Right atrium auricular region (tissue), 2 donors: ENCODE data around the gene TSKS. TPM values are rescaled to one million over a fixed set of nuclear protein-coding genes. Genes with fewer than 3 reads are reported as not detected.

Experiments used
- DNase-seq: peaks from one replicate; pipeline ENCODE4 v3.0.0-alpha.2; 2019; ENCODE audit warnings: low spot score
- H3K27ac ChIP-seq, 2 donors: fragments of 200-600 bp; sonication (generic); 1 replicate in 1 of 2; 2 replicates in 1 of 2; pipeline ENCODE4 v1.5.1; 2016 to 2019
- H3K27me3 ChIP-seq, 2 donors: fragments of 200-600 bp; sonication (generic); one replicate each; pipeline versions ENCODE4 v1.5.1 to v1.6.0; 2017 to 2019
- H3K36me3 ChIP-seq: fragments of 200-600 bp; sonication (generic); one replicate; pipeline ENCODE4 v1.5.1; 2016
- H3K4me1 ChIP-seq, 2 donors: fragments of 200-600 bp; sonication (generic); one replicate each; pipeline versions ENCODE4 v1.5.1 to v1.6.0; 2017 to 2019
- H3K4me3 ChIP-seq, 2 donors: fragments of 200-600 bp; sonication (generic); 1 replicate in 1 of 2; 2 replicates in 1 of 2; pipeline ENCODE4 v1.5.1; 2017 to 2019; ENCODE audit warnings: mild to moderate bottlenecking in 1 of 2, moderate library complexity in 1 of 2
- H3K9me3 ChIP-seq, 2 donors: fragments of 200-600 bp; sonication (generic); one replicate each; pipeline ENCODE4 v1.5.1; 2019
- CTCF ChIP-seq, 2 donors: fragments of 200-600 bp; sonication (generic); IDR thresholded peaks; one replicate each; pipeline ENCODE4 v1.5.1; 2019; ENCODE audit warnings: antibody characterized with exemption in 2 of 2
- total RNA-seq, 2 donors: library from RNA; depleted of rRNA; stranded (reverse); fragments of >200 nt; gene quantifications; one replicate each; pipeline ENCODE4 v1.1.0, GENCODE V29; 2016

TSKS gene
- total RNA-seq, 2 donors from 2014 or later: 0.28 to 0.96 TPM

GRCh38 chr19:49803529-49803856 lies 40.4 kb upstream of the TSKS start:
- no peak for DNase-seq
- Histone ChIP-seq H3K4me3 (no peak overlapping the region), H3K4me1 (peaks cover 0 to 16% of the 10 kb centered on the region in 2 donors), H3K9me3 (no peaks in the 10 kb centered on the region), H3K27ac (no peak overlapping the region), H3K27me3 (no peaks in the 10 kb centered on the region), H3K36me3 (peaks cover 70% of the 10 kb centered on the region)
- TF ChIP-seq CTCF (IDR thresholded peaks at IDR 0.05): no peak

- Histone ChIP-seq H3K27ac (peak overlapping the region; percentile 63 to 70), H3K36me3 (peaks cover 75% of the 10 kb centered on the region), H3K4me3 (peak overlapping the region in 1 of 2 donors; percentile 46), H3K27me3 (no peaks in the 10 kb centered on the region), H3K9me3 (no peaks in the 10 kb centered on the region), H3K4me1 (peaks cover 0 to 12% of the 10 kb centered on the region in 2 donors)
- no peak for TF ChIP-seq CTCF (IDR thresholded peaks at IDR 0.05)
- DNase-seq: no peak
Measured at GRCh38 chr19:49802836-49803528, 39.9 kb upstream of the TSKS start.

- Histone ChIP-seq H3K4me1 (peaks cover 0 to 12% of the 10 kb centered on the region in 2 donors), H3K36me3 (peaks cover 79% of the 10 kb centered on the region), H3K4me3 (peak overlapping the region; percentile 28 to 46), H3K9me3 (no peaks in the 10 kb centered on the region), H3K27ac (peak overlapping the region; percentile 63 to 70), H3K27me3 (no peaks in the 10 kb centered on the region)
- TF ChIP-seq CTCF (IDR thresholded peaks at IDR 0.05): peak; percentile 12 to 61
- peak; percentile 95 for DNase-seq
Measured at GRCh38 chr19:49801966-49802661, 39.0 kb upstream of the TSKS start.

GRCh38 chr19:49801401-49801888 lies 38.3 kb upstream of the TSKS start:
- peaks cover 80% of the 10 kb centered on the region for H3K36me3 ChIP-seq
- TF ChIP-seq CTCF (IDR thresholded peaks at IDR 0.05): no peak

GRCh38 chr19:49800771-49801170 lies 37.7 kb upstream of the TSKS start:
- H3K27ac ChIP-seq: no peak overlapping the region
- peaks cover 0 to 12% of the 10 kb centered on the region in 2 donors for H3K4me1 ChIP-seq
- no peaks in the 10 kb centered on the region for H3K27me3 ChIP-seq
- H3K36me3 ChIP-seq: peaks cover 80% of the 10 kb centered on the region
- DNase-seq: no peak
- H3K9me3 ChIP-seq: no peaks in the 10 kb centered on the region
- H3K4me3 ChIP-seq: no peak overlapping the region
- no peak for TF ChIP-seq CTCF (IDR thresholded peaks at IDR 0.05)

More at GRCh38 chr19:49801401-49801888, 38.3 kb upstream of the TSKS start:
- peak overlapping the region; percentile 28 to 46 for H3K4me3 ChIP-seq
- H3K9me3 ChIP-seq: no peaks in the 10 kb centered on the region
- peaks cover 0 to 12% of the 10 kb centered on the region in 2 donors for H3K4me1 ChIP-seq
- H3K27me3 ChIP-seq: no peaks in the 10 kb centered on the region
- no peak for DNase-seq
- peak overlapping the region; percentile 63 to 70 for H3K27ac ChIP-seq
